Muscle of arm (tissue), 12 donors: Measurements from ENCODE around the gene UBL4A. TPM values are rescaled to one million over a fixed set of nuclear protein-coding genes. Genes with fewer than 3 reads are reported as not detected.
A peak's percentile ranks its signal among the peaks of the same experiment; 100 is the strongest.

Source experiments
- DNase-seq: peaks from one replicate; pipeline ENCODE4 v3.0.0-alpha.2; 2013
- polyA plus RNA-seq, 12 donors: library from polyadenylated mRNA; unstranded; fragments of 120-200 nt; gene quantifications; one replicate each; pipeline ENCODE4 v1.2.1, GENCODE V29; 2013; ENCODE audit not compliant: insufficient read length in 12 of 12

Gene UBL4A
- polyA plus RNA-seq, 12 donors, result 16.7 to 29.2 (median 21.2) TPM; not detected in 1

DNA sequence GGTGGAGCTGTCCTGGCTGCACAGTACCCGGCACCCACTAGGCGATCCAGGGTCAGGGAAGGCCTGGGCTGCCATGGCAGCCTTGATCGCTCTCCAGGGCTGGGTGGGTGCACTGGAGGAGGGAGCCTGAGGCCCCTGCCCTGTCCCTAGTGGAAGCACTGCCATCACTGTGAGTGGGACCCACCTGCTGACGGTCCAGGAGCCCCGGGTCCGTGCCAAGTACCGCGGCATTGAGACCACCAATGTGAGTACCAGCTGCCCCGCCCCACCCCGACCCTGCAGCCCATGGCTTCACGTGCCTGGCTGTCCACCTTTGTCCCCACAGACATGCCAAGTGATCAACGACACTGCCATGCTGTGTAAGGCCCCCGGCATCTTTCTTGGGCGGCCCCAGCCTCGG is 19.5 kb downstream of the UBL4A start:
- DNase-seq, result no peak

GRCh38 chrX:154466036-154466435 is 20.4 kb downstream of the UBL4A start:
- DNase-seq, result no peak

GRCh38 chrX:154465601-154466000 is 20.8 kb downstream of the UBL4A start:
- DNase-seq, result no peak

DNA sequence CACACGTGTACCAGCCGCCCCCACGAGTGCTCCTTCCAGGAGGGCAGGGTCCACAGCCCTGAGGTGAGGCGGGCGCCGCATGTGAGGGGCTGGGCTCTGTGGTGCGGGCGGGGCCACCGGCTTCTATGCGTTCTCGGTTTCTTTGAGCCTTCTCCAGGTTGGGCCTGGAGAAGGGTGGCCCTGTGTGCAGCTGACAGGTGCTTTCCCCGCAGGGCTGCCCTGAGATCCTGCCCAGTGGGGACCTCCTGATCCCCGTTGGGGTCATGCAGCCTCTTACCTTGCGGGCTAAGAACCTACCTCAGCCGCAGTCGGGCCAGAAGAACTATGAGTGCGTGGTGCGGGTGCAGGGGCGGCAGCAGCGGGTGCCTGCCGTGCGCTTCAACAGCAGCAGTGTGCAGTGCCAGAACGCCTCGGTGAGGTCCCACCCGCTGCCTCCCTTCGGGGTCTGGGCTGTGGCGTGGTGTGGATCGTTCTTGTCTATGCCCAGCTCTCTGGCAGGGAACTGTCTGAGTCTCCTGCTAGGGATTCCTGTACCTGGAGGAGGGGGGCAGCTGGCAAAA is 21.5 kb downstream of the UBL4A start:
- no peak for DNase-seq

DNA sequence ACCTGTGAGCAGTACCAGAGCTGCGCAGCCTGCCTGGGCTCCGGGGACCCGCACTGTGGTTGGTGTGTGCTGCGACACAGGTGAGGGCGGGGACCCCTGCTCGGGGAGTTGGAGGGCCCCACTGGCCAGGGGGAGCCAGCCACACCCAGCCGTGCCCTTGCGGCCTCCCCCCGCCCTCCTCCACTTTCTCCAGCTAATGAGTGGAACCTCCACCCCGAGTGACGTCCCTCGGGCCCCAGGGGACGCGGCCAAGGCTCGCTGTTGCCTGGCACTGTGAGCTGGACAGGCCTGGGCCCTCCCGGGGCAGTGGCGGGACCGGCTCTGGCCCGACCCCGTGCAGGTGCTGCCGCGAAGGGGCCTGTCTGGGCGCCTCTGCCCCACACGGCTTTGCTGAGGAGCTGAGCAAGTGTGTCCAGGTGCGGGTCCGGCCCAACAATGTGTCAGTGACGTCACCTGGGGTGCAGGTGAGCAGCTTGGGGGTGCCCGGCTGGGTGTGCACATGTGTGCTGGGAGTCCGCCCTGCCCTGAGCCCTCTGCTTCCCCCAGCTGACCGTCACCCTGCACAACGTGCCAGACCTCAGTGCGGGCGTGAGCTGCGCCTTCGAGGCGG is 22.7 kb downstream of the UBL4A start:
- DNase-seq, result no peak

- DNase-seq, result no peak
Observed at GRCh38 chrX:154462396-154462795, 24.0 kb downstream of the UBL4A start.

- DNase-seq, result no peak
Observed at GRCh38 chrX:154460326-154460725, 26.1 kb downstream of the UBL4A start.

DNA sequence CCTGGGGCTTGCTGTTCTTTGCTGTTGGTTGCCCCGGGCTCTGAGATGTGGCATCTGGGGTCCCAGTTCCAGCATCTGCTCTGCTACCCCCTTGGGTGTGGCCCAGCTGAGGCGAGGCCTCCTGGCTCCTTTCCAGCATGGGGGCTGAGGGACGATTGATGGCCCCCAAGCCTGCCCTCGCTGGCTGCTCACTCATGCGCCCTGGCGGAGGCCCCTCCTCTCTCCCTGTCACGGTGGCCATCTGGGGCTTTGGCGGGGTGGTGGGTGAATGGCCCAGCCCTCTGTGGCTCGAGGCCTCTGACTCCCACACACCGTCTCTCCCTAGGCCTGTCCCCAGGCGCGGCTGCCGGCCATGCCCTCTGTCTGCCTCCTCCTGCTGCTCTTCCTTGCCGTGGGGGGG is 26.6 kb downstream of the UBL4A start:
- DNase-seq, result no peak

GRCh38 chrX:154458954-154459778 is 27.2 kb downstream of the UBL4A start:
- DNase-seq, result no peak

- no peak for DNase-seq
Observed at GRCh38 chrX:154458116-154458953, 28.1 kb downstream of the UBL4A start, which contains the start of gene PLXNA3. TSS of gene PLXNA3 (plus strand) at chrX:154458281. CDS start at chrX:154460184, 1,903 bp downstream.

GRCh38 chrX:154457491-154458115 is 28.8 kb downstream of the UBL4A start:
- DNase-seq, result no peak

GRCh38 chrX:154452823-154453222 is 33.6 kb downstream of the UBL4A start:
- no peak for DNase-seq

- no peak for DNase-seq
Observed at GRCh38 chrX:154450312-154450711, 36.1 kb downstream of the UBL4A start.

- DNase-seq, result no peak
Observed at GRCh38 chrX:154449618-154450017, 36.8 kb downstream of the UBL4A start.

- no peak for DNase-seq
Observed at GRCh38 chrX:154448484-154448883, 37.9 kb downstream of the UBL4A start.

DNA sequence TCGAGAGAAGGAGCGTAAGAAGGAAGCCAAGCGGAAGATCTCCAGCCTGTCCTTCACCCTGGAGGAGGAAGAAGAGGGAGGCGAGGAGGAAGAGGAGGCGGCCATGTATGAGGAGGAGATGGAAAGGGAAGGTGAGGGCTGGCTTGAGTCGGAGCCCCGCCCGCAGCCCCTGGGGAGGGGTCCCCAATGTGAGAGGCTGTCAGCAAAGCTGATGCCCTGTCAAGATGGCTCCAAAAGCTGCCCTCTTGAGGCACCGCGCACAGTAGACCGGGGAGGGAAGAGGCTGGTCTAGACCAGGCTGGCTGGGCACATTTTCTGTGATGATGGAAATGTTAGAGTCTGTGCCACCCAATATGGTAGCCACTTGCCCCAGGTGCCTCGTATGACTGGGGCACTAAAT is 40.0 kb downstream of the UBL4A start:
- no peak for DNase-seq

DNA sequence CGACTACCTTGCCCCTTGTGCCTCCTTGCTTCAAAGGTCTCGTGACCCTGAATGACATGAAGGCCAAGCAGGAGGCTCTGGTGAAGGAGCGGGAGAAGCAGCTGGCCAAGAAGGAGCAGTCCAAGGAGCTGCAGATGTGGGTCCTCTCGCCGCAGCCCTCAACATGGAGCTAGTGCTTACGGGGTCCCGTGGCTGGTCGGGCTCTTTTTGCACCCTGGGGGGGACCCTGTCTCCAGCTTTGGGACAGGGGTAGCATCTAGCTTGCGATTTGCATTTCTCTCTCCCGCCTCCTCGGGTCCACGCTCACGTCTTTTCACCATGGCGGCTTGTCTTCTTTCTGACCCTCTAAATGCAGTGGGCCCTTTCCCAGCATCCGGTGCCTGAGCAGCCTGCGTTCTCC is 40.6 kb downstream of the UBL4A start:
- DNase-seq, result no peak

GRCh38 chrX:154444755-154445246 is 41.6 kb downstream of the UBL4A start:
- DNase-seq, result no peak

- DNase-seq, result peak; percentile 57
Observed at GRCh38 chrX:154443992-154444754, 42.2 kb downstream of the UBL4A start, which contains the start of gene FAM50A. TSS of gene FAM50A (plus strand) at chrX:154444141. CDS start at chrX:154444236, 95 bp downstream.

DNA sequence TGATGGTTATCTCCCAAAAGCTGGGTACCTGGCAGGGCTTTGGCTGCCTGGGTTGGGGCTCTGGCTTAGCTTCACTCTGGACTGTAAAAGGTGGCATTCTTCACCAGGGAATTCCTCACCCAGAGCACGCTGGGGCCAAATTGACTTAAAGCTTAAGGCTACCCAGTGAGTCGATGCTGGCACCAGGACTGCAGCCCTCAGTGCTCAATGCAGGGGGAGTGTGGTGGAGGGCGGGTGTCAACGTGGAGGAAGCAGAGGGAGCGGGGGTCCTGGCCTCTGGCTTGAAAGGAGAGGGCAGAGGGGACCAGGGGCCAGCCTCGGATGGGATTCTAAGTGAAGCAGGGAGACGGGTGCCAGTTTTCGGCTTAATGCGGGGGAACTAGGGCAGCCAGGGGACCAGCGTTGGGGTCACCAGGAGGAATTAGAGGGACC is 42.9 kb downstream of the UBL4A start:
- DNase-seq, result no peak
